GM19099 (cell line): ENCODE results near the gene ACER1.

ENCODE experiments used
- POLR2A ChIP-seq: IDR thresholded peaks from 3 replicates; pipeline ENCODE4 v1.6.1; 2011; ENCODE audit warnings: low read depth; ENCODE audit not compliant: insufficient read length; ENCODE audit errors: extremely low read depth

ACER1 gene

DNA sequence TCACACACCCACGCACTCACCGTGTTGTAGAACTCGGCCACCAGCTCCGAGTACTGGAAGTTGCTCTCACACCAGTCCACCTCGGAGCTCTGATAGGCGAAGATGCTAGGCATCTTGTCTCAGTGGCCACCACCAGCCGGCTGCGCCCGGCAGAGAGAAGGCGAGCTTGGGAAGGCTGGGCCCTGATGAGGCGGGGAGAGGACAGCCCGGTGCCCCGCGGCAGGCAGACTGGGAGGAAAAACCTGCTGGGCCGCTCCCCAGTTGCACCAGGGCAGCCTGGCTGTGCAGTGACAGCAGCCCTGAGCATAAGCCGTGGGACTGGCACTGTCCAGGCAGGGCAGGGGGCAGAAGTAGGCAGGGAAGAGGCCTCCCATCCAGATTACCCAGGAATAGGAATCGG, at the start of gene ACER1:
Gene ACER1 (minus strand): TSS at position 174 of the 400 bp plus-strand sequence. CDS start 61 bp downstream, at position 113.
- no peak for TF ChIP-seq POLR2A

DNA sequence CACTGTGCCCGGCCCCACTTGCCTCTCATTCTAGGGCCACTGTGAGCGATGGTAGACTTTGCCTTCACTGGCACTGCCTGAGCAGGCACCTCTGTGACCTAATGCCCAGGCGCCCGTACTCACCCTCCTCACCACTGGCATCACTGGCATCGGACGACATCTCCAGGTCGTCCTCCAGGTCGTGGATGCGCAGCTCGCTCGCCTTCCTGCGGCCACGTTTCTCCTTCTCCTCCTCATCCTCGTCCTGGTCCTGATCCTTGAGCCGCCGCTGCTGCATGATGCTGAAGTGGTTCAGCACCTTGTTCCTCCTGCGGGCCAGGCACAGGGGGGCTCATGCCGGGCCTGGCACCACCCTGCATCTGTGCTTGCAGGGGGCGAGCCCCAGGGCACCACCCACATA, 49.8 kb upstream of the ACER1 start:
- no peak for TF ChIP-seq POLR2A

DNA sequence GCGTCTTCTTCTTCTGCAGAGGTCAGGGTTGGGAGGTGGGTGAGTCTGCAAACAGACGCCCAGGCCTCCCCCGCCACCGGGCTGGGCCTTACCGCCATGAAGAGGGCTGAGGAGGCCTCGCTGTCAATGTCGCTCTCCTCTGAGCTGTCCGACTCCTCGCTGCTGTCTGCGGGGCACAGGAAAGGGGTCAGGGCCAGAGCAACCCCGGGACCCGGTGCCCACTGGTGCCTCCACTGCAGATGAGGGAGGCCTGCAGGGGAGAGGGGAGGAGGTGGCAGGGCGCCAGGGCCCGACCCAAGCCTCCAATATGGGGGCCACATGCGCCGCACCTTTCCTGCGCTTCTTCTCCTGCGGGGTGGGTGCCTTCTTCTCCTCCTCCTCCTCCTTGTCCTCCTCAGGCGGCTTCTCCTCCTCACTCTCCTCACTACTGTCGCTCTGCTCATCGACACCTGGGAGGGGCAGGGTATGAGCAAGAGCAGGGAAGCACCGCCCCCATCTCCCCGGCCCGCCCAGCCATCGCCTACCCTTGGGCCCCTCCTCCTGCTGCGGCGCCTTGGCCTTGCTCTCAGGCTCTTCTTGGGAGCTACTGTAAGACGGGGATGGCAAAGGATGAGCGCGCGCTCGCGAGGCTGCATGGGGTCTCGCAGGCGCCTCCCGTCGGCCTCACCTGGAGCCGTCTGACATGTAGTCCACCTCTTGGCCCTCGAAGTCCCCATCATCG, 47.8 kb upstream of the ACER1 start:
- no peak for TF ChIP-seq POLR2A

DNA sequence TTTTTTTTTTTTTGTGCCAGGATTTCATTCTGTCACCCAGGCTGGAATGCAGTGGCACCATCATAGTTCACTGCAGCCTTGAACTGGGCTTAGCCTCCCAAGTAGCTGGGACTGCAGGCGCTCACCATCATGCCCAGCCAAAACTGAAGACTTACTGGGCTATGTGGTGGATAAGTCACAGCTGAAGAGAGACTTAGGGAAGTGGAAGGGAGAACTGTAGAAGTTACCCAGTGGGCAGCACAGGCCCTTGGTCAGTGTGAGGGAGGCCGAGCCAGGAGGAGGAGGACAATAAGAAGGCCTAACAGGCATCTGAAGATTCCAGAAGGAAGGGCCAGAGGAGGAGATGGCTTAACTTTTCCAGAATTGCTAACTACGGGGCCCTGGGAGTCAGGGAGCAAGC, 46.3 kb upstream of the ACER1 start:
- no peak for TF ChIP-seq POLR2A

DNA sequence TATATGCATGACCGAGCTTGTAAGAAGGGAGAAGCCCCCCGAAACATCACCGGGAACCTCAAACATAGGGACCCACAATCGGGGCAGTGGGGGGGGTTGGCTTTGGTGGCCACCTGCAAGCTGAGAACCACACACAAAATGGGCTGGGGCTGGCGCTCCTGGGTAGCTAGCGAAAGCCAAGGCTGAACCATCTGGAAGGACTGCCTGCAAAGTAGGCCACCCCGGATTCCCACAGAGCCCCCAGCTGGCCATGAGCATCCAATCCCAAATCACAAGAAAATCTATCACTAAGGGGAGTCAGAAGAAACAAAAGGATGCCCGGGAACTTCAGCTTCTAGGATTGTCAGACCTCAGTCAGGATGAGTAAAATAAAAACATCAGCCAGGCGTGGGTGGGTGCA, 45.1 kb upstream of the ACER1 start:
- TF ChIP-seq POLR2A: no peak

GRCh38 chr19:6378041-6378440, 44.6 kb upstream of the ACER1 start:
- TF ChIP-seq POLR2A: no peak

DNA sequence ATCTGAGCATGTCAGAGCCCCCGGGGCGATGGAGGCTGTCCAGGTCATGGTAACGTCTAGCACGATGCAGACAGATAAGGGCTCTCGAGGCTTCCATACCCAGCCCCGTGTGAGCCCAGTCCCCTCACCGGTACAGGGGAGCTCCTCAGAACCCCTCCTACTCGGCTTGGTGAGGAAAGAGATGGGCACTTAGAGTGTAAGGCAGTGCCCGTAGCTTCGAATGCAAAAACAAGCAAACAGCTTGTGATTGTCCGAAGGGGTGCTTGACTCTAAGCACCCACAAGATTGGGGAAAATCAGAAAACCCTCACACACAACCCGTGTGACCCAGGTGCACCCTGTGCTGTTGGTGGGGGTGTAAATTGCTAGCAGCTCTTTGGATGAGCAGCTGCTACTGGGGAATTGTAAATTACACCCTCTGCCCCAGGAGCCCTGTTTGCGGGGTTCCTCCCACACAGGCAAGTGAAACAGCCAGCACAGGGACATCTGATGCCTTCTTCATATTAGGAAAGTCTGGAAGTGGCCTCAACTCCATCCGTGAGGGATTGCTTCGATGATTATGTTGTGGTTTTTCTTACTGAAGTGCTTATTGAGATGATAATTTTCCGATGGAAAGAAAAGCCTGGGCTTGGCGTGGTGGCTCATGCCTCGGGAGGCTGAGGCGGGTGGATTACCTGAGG, 43.2 kb upstream of the ACER1 start:
- no peak for TF ChIP-seq POLR2A

- TF ChIP-seq POLR2A: no peak
Measured at GRCh38 chr19:6375411-6376010, 42.1 kb upstream of the ACER1 start, which contains the start of gene PSPN. Gene PSPN, minus strand, starts transcription at chr19:6375933. Its CDS starts 84 bp downstream, at chr19:6375849.

- TF ChIP-seq POLR2A: no peak
Measured at GRCh38 chr19:6374711-6375410, 41.4 kb upstream of the ACER1 start.

DNA sequence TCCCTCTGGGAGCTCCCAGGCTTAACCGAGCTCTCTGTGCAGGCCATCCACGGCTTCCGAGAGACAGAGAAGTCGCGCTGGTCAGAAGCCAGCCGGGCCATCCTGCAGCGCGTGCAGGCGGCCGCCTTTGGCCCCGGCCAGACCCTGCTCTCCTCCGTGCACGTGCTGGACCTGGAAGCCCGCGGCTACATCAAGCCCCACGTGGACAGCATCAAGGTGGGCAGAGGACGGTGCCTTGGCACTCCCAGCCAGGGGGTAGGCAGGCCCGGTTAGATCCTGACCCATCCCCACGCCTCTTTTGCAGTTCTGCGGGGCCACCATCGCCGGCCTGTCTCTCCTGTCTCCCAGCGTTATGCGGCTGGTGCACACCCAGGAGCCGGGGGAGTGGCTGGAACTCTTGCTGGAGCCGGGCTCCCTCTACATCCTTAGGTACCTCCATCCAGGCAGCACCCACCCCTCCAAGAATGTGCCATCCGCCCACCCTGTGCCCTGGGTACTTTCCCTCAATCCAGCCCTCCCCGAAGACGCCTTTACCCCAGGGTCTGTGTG, 40.8 kb upstream of the ACER1 start:
- no peak for TF ChIP-seq POLR2A

DNA sequence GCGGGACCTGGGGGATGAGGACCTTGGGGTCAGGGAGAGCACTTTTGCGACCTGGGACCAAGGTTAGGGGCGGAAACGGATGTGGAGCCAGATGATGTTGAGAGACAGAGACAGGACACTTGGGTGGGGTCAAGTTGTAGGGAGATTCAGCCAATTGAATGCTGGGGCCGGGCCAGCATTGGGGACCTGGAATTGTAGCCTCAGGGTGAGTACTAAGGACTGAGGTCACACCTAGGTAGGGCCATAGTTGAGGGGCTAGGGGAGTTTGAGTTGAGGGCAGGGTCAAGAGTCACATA, 40.3 kb upstream of the ACER1 start:
- no peak for TF ChIP-seq POLR2A

DNA sequence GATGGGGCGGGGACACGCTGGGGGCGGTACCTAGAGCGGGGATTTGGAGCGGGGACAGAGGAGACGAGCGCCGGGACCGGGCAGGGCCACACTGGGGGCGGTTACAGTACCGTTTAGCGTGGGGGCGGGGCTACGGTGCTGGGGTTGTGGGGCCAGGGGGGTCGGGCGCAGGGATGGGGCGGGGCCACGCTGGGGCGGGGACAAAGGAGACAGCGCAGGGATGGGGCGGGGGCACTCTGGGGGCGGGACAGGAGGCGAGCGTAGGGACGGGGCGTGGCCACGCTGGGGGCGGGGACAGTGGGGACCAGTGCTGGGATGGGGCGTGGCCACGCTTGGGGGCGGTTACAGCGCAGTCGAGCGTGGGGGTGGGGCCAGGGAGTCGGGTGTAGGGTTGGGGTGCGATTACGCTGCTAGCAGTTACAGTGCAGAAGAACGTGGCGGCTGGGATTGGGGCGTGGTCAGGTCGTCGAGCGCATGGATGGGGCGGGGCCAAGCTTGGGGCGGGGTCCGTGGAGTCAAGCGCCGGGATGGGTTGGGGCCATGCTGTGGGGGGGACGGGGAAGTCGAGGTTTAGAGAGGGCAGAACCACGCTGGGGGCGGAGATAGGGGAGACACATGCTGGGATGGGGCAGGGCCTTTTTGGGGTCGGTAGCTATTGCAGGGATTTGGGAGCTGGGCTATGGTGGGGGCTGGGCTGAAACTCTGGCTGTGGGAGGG, 39.8 kb upstream of the ACER1 start:
- no peak for TF ChIP-seq POLR2A

- no peak for TF ChIP-seq POLR2A
Measured at GRCh38 chr19:6372594-6373095, 39.2 kb upstream of the ACER1 start, which contains the start of gene ALKBH7. Gene ALKBH7, plus strand, starts transcription at chr19:6372794. Its CDS starts 27 bp downstream, at chr19:6372821.

GRCh38 chr19:6364353-6364752, 30.9 kb upstream of the ACER1 start:
- no peak for TF ChIP-seq POLR2A
